Measurements from ENCODE around the gene HSPA1A.

HSPA1A gene

DNA sequence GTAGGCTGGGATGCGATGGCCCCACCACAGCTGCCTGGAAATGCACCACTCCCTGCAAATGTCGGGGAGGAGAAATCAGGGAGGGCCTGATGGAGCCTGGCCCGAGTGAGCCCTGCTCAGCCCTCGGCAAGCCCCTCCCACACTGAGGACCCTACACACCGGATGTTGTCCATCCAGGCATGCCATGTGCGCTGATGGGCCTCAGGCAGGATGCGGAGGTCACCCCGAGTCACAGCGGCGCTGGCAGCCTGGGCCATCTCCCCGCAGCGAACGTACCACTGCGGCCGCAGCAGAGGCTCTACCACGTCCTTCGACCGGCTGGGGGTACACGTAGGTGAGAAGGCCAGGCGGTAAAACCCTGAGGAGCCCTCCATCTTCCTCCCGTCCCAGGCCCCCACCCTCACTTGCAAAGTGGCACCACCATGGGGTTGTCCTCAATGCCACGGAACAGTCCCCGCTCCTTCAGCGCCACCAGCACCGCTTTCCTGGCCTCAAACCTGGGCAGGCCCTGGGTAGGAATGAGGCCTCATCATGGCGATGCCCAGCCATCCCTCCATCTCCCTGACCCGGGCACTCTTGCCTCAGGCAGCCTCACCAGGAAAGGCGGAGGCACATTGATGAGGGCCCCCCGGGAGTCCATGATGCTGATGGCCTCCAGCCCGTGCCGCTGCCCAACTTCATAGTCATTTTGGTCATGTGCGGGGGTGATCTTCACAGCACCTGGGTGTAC is 33.1 kb upstream of the HSPA1A start:
- Histone ChIP-seq H3K9ac (ENCODE audit: low read depth, low read length, poor library complexity, severe bottlenecking) (no peak overlapping the region), H3K79me2 (ENCODE audit: insufficient read depth, low read length) (no peaks in the 10 kb centered on the region), H3K9me2 (replicated peaks; ENCODE audit: low read depth, low read length) (no peaks in the 10 kb centered on the region), H4K20me1 (ENCODE audit: insufficient read depth, low read length, poor library complexity, severe bottlenecking) (no peaks in the 10 kb centered on the region), H2AFZ (ENCODE audit: low read length) (no peak overlapping the region), H3K4me2 (ENCODE audit: low read depth, low read length, poor library complexity, severe bottlenecking) (no peak overlapping the region), H3K4me1 (ENCODE audit: insufficient read depth, low read length, poor library complexity, severe bottlenecking) (peaks cover 2% of the 10 kb centered on the region), H3F3A (ENCODE audit: low read depth) (no peaks in the 10 kb centered on the region), H3K9me3 (ENCODE audit: insufficient read depth, low read depth, low read length) (no peaks in the 10 kb centered on the region), H3K27me3 (ENCODE audit: insufficient read depth, low read length, poor library complexity, severe bottlenecking) (no peaks in the 10 kb centered on the region), H3K36me3 (ENCODE audit: insufficient read depth, low read length) (peaks cover 55% of the 10 kb centered on the region; the same call in 1 of the 2 replicates), H3K4me3 (ENCODE audit: low read length, poor library complexity, severe bottlenecking) (no peak overlapping the region)
- no peak for TF ChIP-seq EZH2phosphoT487 (IDR thresholded peaks at IDR 0.05; ENCODE audit: borderline replicate concordance)
- TF ChIP-seq, protein P1, sequence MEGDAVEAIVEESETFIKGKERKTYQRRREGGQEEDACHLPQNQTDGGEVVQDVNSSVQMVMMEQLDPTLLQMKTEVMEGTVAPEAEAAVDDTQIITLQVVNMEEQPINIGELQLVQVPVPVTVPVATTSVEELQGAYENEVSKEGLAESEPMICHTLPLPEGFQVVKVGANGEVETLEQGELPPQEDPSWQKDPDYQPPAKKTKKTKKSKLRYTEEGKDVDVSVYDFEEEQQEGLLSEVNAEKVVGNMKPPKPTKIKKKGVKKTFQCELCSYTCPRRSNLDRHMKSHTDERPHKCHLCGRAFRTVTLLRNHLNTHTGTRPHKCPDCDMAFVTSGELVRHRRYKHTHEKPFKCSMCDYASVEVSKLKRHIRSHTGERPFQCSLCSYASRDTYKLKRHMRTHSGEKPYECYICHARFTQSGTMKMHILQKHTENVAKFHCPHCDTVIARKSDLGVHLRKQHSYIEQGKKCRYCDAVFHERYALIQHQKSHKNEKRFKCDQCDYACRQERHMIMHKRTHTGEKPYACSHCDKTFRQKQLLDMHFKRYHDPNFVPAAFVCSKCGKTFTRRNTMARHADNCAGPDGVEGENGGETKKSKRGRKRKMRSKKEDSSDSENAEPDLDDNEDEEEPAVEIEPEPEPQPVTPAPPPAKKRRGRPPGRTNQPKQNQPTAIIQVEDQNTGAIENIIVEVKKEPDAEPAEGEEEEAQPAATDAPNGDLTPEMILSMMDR (conservative IDR thresholded peaks at IDR 0.05; ENCODE audit: low read length): no peak

DNA sequence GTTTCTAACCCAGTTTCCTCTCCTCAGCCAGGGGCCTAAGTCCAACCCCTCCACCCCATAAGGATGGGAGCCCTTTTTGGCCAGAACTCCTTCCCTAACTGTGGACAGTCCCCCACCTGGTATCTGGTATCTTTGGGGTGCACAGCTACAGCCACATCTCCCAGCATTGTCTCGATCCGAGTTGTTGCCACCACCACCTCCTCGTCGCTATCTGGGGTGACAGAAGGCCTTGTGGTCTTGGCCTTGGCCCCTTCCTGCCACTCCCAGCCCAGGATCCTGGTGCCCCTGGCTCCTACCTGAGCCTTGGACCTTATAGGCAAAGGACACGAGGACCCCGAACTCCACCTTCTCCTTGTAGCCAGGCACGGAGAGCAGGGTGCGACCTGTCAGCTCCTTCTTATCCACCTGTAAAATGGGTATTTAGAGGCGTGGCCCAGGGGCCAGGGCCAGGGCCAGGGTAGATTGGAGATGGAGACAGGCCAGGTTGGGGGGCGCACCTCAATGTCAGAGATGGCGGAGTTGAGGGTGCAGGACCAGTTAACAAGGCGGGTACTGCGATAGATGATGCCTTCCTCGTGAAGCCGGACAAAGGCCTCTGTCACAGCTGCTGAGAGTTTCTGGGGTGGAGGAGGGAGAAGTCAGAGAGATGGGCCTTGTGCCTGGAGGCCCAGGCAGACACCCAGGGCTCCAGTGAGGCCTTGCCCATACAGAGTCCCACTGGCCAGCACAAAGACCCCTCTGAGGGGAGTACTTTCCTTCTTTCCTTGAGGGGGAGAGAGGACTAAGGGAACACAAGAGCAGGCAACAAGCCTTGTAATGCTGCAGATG is 31.0 kb upstream of the HSPA1A start:
- H3K36me3 ChIP-seq (ENCODE audit: insufficient read depth, low read length): peaks cover 54% of the 10 kb centered on the region; the same call in 1 of the 2 replicates

GRCh38 chr6:31785475-31785874 is 29.9 kb upstream of the HSPA1A start:
- no peak for TF ChIP-seq EZH2phosphoT487 (IDR thresholded peaks at IDR 0.05; ENCODE audit: borderline replicate concordance)
- TF ChIP-seq, protein P1 (conservative IDR thresholded peaks at IDR 0.05; ENCODE audit: low read length): no peak
- no peak overlapping the region for H3K9ac ChIP-seq (ENCODE audit: low read depth, low read length, poor library complexity, severe bottlenecking)
- H3F3A ChIP-seq (ENCODE audit: low read depth): no peaks in the 10 kb centered on the region
- H2AFZ ChIP-seq (ENCODE audit: low read length): no peak overlapping the region
- H3K4me1 ChIP-seq (ENCODE audit: insufficient read depth, low read length, poor library complexity, severe bottlenecking): no peaks in the 10 kb centered on the region
- no peaks in the 10 kb centered on the region for H3K9me2 ChIP-seq (replicated peaks; ENCODE audit: low read depth, low read length)
- H3K4me3 ChIP-seq (ENCODE audit: low read length, poor library complexity, severe bottlenecking): no peak overlapping the region
- no peak overlapping the region for H3K4me2 ChIP-seq (ENCODE audit: low read depth, low read length, poor library complexity, severe bottlenecking)
- no peaks in the 10 kb centered on the region for H3K9me3 ChIP-seq (ENCODE audit: insufficient read depth, low read depth, low read length)
- H3K36me3 ChIP-seq (ENCODE audit: insufficient read depth, low read length): peaks cover 46% of the 10 kb centered on the region
- H4K20me1 ChIP-seq (ENCODE audit: insufficient read depth, low read length, poor library complexity, severe bottlenecking): no peaks in the 10 kb centered on the region
- no peaks in the 10 kb centered on the region for H3K27me3 ChIP-seq (ENCODE audit: insufficient read depth, low read length, poor library complexity, severe bottlenecking)
- no peaks in the 10 kb centered on the region; the same call in 1 of the 2 replicates for H3K79me2 ChIP-seq (ENCODE audit: insufficient read depth, low read length)

More for the DNA sequence above, 31.0 kb upstream of the HSPA1A start:
- Histone ChIP-seq H3F3A (ENCODE audit: low read depth) (no peaks in the 10 kb centered on the region), H3K27me3 (ENCODE audit: insufficient read depth, low read length, poor library complexity, severe bottlenecking) (no peaks in the 10 kb centered on the region), H3K79me2 (ENCODE audit: insufficient read depth, low read length) (no peaks in the 10 kb centered on the region; the same call in 1 of the 2 replicates), H2AFZ (ENCODE audit: low read length) (no peak overlapping the region), H3K9ac (ENCODE audit: low read depth, low read length, poor library complexity, severe bottlenecking) (no peak overlapping the region), H3K9me2 (replicated peaks; ENCODE audit: low read depth, low read length) (no peaks in the 10 kb centered on the region), H3K9me3 (ENCODE audit: insufficient read depth, low read depth, low read length) (no peaks in the 10 kb centered on the region), H4K20me1 (ENCODE audit: insufficient read depth, low read length, poor library complexity, severe bottlenecking) (no peaks in the 10 kb centered on the region), H3K4me2 (ENCODE audit: low read depth, low read length, poor library complexity, severe bottlenecking) (no peak overlapping the region), H3K4me1 (ENCODE audit: insufficient read depth, low read length, poor library complexity, severe bottlenecking) (no peaks in the 10 kb centered on the region), H3K4me3 (ENCODE audit: low read length, poor library complexity, severe bottlenecking) (no peak overlapping the region)
- no peak for TF ChIP-seq EZH2phosphoT487 (IDR thresholded peaks at IDR 0.05; ENCODE audit: borderline replicate concordance)
- TF ChIP-seq, protein P1 (conservative IDR thresholded peaks at IDR 0.05; ENCODE audit: low read length): no peak
